Vagina (tissue), 2 donors: Measurements from ENCODE around the gene TBC1D22A. TPM values are rescaled to one million over a fixed set of nuclear protein-coding genes. Genes with fewer than 3 reads are reported as not detected.

Source experiments
- DNase-seq, 2 donors: peaks; one replicate each; pipeline ENCODE4 v3.0.0-alpha.2; 2017; ENCODE audit errors: extremely low spot score in 2 of 2
- H3K27ac ChIP-seq: fragments of 200-600 bp; sonication (generic); one replicate; pipeline ENCODE4 v1.5.1; 2019
- H3K27me3 ChIP-seq: fragments of 200-600 bp; sonication (generic); one replicate; pipeline ENCODE4 v1.5.1; 2019
- H3K36me3 ChIP-seq, 2 donors: fragments of 200-600 bp; sonication (generic); one replicate each; pipeline ENCODE4 v1.5.1; 2017 to 2019
- H3K4me1 ChIP-seq: fragments of 200-600 bp; sonication (generic); one replicate; pipeline ENCODE4 v1.5.1; 2019
- H3K4me3 ChIP-seq, 2 donors: fragments of 200-600 bp; sonication (generic); 1 replicate in 1 of 2; 2 replicates in 1 of 2; pipeline ENCODE4 v1.5.1; 2016 to 2019
- H3K9me3 ChIP-seq: fragments of 200-600 bp; sonication (generic); one replicate; pipeline ENCODE4 v1.5.1; 2019
- POLR2A ChIP-seq, 2 donors: fragments of 450-650 bp; IDR thresholded peaks; one replicate each; pipeline ENCODE4 v1.6.1; 2017; ENCODE audit warnings: antibody characterized with exemption in 2 of 2, mild to moderate bottlenecking in 2 of 2, moderate library complexity in 2 of 2
- POLR2AphosphoS5 ChIP-seq, 2 donors: sonication (generic); formaldehyde crosslinking; IDR thresholded peaks; one replicate each; pipeline ENCODE4 v1.9.0; 2017; ENCODE audit warnings: antibody characterized with exemption in 2 of 2, mild to moderate bottlenecking in 2 of 2, low read depth in 1 of 2; ENCODE audit not compliant: insufficient read depth in 1 of 2
- intact Hi-C: fragments of 100-400 bp; cut with DNase I; formaldehyde crosslinking; loops from one replicate; pipeline ENCODE4 v1.15.1; 2023
- total RNA-seq: library from RNA; depleted of rRNA; stranded (reverse); fragments of >200 nt; gene quantifications from one replicate; pipeline ENCODE4 v1.2.3, GENCODE V29; 2016
- TF ChIP-seq, protein P1 (sequence below), 3 experiments: fragments of 450-650 bp in 2 of 3; fragments of 200-600 bp in 1 of 3; sonication (generic) in 1 of 3; IDR thresholded peaks; one replicate each; pipeline ENCODE4 v1.5.1; 2017 to 2019; ENCODE audit warnings: antibody characterized with exemption in 3 of 3, mild to moderate bottlenecking in 2 of 3, moderate library complexity in 2 of 3

Gene TBC1D22A
- total RNA-seq, 1 donor from 2014 or later: 38.3 TPM

DNA sequence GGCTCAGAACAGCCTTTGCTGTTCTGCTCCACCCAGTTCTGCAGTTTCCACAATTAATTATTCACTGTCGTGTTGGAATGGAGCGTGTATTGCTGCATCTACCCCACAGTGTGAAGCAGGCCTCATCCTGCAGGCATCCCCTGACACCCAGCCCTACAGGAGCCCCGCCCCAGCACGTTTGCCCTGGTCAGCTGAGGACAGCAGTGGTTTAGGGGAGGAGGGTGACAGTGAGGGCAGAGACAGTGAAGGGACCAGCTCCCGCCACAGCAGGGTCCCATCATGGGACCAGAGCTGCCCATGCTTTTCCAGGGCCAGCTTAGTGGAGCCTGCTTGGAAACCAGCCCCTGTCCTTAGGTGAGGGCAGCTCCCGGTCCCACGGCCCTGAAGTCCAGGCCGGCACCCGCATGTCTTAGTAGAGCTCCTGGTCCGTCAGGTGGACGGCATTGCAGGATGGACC lies 273.0 kb downstream of the TBC1D22A start:
- Histone ChIP-seq H3K4me1 (peaks cover 52% of the 10 kb centered on the region), H3K4me3 (no peak overlapping the region), H3K36me3 (no peaks in the 10 kb centered on the region), H3K27me3 (no peaks in the 10 kb centered on the region), H3K9me3 (no peaks in the 10 kb centered on the region), H3K27ac (no peak overlapping the region)
- TF ChIP-seq, protein P1, sequence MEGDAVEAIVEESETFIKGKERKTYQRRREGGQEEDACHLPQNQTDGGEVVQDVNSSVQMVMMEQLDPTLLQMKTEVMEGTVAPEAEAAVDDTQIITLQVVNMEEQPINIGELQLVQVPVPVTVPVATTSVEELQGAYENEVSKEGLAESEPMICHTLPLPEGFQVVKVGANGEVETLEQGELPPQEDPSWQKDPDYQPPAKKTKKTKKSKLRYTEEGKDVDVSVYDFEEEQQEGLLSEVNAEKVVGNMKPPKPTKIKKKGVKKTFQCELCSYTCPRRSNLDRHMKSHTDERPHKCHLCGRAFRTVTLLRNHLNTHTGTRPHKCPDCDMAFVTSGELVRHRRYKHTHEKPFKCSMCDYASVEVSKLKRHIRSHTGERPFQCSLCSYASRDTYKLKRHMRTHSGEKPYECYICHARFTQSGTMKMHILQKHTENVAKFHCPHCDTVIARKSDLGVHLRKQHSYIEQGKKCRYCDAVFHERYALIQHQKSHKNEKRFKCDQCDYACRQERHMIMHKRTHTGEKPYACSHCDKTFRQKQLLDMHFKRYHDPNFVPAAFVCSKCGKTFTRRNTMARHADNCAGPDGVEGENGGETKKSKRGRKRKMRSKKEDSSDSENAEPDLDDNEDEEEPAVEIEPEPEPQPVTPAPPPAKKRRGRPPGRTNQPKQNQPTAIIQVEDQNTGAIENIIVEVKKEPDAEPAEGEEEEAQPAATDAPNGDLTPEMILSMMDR (IDR thresholded peaks at IDR 0.05): no peak
- TF ChIP-seq POLR2AphosphoS5 (IDR thresholded peaks at IDR 0.05; ENCODE audit: insufficient read depth in 1 of 2, low read depth in 1 of 2) (no peak), POLR2A (IDR thresholded peaks at IDR 0.05) (no peak)
- DNase-seq: no peak
- intact Hi-C loops: no loop called here

DNA sequence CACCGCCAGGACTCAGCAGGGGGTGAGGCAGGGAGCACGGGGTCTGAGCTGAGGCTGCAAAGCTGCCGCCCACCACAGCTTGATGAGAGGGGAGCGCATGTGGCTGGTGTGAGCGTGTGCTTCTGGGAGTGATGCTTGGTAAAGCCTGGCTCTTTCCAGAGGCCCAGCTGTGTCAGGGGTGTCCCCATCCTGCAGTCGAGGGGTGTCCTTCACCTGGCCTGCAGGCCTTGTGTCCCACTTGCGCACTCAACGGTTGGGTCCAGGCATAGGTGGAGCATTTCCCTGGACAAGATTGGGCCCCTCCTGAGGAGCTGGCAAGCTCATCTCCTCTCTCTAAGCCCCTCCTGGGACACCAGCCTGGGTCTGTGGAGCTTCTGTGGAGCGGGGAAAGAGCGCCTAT lies 273.9 kb downstream of the TBC1D22A start:
- TF ChIP-seq, protein P1 (IDR thresholded peaks at IDR 0.05): no peak
- TF ChIP-seq POLR2A (IDR thresholded peaks at IDR 0.05) (no peak), POLR2AphosphoS5 (IDR thresholded peaks at IDR 0.05; ENCODE audit: insufficient read depth in 1 of 2, low read depth in 1 of 2) (no peak)
- Histone ChIP-seq H3K36me3 (no peaks in the 10 kb centered on the region), H3K27me3 (no peaks in the 10 kb centered on the region), H3K9me3 (no peaks in the 10 kb centered on the region), H3K27ac (no peak overlapping the region), H3K4me3 (no peak overlapping the region), H3K4me1 (peaks cover 51% of the 10 kb centered on the region)
- DNase-seq: no peak
- intact Hi-C loops: no loop called here

DNA sequence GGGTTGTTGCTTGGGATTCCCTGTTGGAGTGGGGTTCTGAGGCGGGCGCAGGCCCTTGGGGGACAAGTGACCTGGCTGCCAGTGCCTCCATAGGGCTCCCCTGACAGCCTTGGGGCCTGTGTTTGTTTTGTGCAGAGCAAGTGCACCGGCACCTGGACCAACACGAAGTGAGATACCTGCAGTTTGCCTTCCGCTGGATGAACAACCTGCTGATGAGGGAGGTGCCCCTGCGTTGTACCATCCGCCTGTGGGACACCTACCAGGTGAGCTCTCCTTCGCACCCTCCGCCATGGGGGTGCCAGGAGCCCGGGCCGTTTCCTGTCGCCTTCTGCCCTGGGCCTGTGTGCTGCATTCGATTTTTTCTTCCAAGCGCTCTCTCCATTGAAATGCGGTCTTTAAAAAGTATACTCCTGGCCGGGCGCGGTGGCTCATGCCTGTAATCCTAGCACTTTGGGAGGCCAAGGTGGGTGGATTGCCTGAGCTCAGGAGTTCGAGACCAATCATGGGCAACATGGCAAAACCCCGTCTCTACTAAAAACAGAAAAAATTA lies 274.6 kb downstream of the TBC1D22A start:
- Histone ChIP-seq H3K27ac (no peak overlapping the region), H3K4me1 (peaks cover 51% of the 10 kb centered on the region)
- intact Hi-C loops: no loop called here

DNA sequence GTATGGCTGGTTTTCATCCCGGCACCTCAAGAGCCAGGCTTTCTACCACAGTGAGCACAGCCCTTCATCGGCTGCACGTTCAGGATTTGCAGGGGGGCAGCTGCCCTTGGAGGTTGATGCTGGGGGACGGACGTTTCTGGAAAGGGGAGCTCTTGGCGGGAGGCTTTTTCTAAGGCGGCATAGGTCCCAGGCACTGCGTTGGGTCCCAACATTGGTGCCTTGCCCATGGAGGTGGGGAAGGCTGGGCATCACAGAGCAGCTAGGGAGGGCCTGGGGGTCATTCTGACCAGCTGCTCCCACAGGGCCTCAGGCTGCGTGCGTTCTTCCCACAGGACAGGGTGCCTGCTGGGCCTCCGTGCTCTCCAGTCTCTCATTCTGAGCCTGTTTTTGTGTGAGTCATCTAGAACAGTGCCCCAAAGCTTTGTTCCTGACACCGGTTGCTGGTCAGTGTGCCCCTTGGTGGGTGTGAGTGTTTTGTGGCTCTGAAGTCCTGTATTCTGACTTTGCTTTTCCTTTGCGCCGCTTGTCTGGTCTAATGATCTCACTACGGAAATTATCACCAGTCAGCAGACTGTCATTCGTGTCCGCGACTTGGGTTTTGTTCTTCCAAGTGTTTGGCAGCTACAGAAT lies 275.9 kb downstream of the TBC1D22A start:
- Histone ChIP-seq H3K27me3 (no peaks in the 10 kb centered on the region), H3K36me3 (no peaks in the 10 kb centered on the region), H3K27ac (no peak overlapping the region), H3K4me1 (peaks cover 52% of the 10 kb centered on the region), H3K9me3 (no peaks in the 10 kb centered on the region), H3K4me3 (no peak overlapping the region)
- DNase-seq: no peak
- intact Hi-C loops: no loop called here
- TF ChIP-seq POLR2A (IDR thresholded peaks at IDR 0.05) (no peak), POLR2AphosphoS5 (IDR thresholded peaks at IDR 0.05; ENCODE audit: insufficient read depth in 1 of 2, low read depth in 1 of 2) (no peak)
- TF ChIP-seq, protein P1 (IDR thresholded peaks at IDR 0.05): no peak

More for the DNA sequence above, 274.6 kb downstream of the TBC1D22A start:
- no peak for TF ChIP-seq POLR2AphosphoS5 (IDR thresholded peaks at IDR 0.05; ENCODE audit: insufficient read depth in 1 of 2, low read depth in 1 of 2)
- TF ChIP-seq POLR2A (IDR thresholded peaks at IDR 0.05): no peak
- TF ChIP-seq, protein P1 (IDR thresholded peaks at IDR 0.05): no peak
- no peak for DNase-seq
- H3K9me3 ChIP-seq: no peaks in the 10 kb centered on the region
- no peaks in the 10 kb centered on the region for H3K36me3 ChIP-seq
- no peaks in the 10 kb centered on the region for H3K27me3 ChIP-seq
- no peak overlapping the region for H3K4me3 ChIP-seq

DNA sequence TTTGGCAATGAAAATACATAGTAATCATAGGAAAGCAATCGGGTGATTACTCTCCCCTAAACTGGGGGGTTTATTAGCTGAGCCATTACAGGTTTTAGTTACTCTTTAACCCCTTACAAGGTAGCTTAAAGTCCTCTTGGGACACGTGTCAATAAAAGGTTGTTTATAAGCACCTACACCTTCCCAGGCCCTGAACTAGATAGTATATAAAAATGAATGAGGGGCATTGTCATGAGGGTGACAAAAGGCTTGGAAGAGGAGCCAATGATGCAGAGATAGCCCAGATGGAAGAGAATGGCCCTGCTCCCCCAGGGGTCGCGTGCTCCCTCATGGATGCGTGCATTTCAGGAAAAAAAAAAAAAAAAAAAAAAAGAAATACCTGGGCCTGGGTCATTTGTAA lies 276.9 kb downstream of the TBC1D22A start:
- Histone ChIP-seq H3K27ac (no peak overlapping the region), H3K4me1 (peaks cover 54% of the 10 kb centered on the region), H3K36me3 (no peaks in the 10 kb centered on the region), H3K9me3 (no peaks in the 10 kb centered on the region), H3K4me3 (no peak overlapping the region), H3K27me3 (no peaks in the 10 kb centered on the region)
- TF ChIP-seq POLR2AphosphoS5 (IDR thresholded peaks at IDR 0.05; ENCODE audit: insufficient read depth in 1 of 2, low read depth in 1 of 2) (no peak), POLR2A (IDR thresholded peaks at IDR 0.05) (no peak)
- TF ChIP-seq, protein P1 (IDR thresholded peaks at IDR 0.05): no peak
- intact Hi-C loops: no loop called here
- DNase-seq: no peak
